ENCODE results near the gene APOBEC3C.
"Not testable (repeated sequence)": the region's sequence is repeated elsewhere in the genome, so short reads cannot be mapped to it uniquely, and the experiment has no call there.

APOBEC3C gene

DNA sequence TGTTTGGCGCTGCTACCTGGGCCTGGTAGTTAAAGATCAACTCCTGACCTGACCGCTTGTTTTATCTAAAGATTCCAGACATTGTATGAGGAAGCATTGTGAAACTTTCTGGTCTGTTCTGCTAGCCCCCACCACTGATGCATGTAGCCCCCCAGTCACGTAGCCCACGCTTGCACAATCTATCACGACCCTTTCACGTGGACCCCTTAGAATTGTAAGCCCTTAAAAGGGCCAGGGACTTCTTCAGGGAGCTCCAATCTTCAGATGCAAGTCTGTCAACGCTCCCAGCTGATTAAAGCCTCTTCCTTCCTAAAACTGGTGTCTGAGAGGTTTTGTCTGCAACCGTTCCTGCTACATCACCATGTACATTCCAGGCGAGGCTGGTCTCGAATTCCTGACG lies 41.6 kb downstream of the APOBEC3C start:
- DNase-seq (ENCODE audit: extremely low read depth in 1 of 2, low read depth in 1 of 2) = no peak

DNA sequence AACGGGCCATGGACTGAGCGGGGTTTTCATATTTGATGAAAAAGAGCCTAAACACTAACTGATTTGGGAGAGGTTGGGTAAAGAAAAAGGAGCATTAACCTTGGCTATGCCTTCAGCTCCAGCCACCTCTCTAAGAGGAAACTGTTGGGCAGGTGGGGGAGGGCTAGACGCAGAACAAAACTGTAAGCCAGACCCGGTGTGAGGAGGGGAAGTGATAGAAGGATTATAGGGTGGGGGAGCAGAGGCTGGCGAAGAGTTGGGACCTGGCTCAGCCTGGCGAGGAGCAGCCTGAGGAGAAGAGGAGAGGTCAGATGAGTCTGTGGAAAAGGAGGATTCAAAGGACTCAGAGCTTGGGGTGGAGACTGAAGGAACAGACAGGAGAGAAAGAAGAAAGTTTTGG lies 47.2 kb downstream of the APOBEC3C start:
- not testable (repeated sequence) for DNase-seq (ENCODE audit: extremely low read depth in 1 of 2, low read depth in 1 of 2)

DNA sequence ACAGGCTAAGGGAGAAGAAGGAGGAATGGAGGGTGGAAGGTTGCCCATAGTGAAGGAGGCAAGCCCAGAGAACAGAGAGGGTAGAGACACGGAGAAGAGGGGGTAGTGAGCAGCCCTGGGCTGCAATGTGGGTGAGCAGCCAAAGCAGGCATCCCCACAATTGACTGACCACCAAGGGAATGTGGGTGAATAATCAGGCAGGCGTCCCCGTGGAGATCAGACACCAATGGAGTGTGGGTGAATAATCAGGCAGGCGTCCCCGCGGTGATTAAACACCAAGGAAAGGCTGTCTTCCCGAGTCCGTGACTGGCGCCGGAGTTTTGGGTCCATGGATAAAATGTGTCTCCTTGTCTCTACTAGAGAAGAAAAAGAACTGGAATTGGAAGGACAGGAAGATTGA lies 47.9 kb downstream of the APOBEC3C start:
- not testable (repeated sequence) for DNase-seq (ENCODE audit: extremely low read depth in 1 of 2, low read depth in 1 of 2)

DNA sequence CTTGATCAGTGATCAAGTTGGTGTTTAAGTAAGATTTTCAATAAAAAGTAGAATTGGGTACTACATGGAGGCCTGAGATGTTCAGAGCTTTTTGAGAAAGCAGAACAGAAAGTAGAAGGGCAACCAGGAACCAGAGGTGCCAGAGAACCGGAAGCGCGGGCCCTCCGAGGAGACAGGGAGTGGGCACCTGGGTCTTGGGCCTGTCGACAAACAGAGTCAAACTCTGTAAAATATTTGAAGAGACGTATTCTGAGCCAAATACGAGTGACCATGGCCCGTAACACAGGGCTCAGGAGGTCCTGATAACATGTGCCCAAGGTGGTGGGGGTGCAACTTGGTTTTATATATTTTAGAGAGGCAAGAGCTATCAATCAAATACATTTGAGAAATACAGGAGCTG lies 49.8 kb downstream of the APOBEC3C start:
- DNase-seq (ENCODE audit: extremely low read depth in 1 of 2, low read depth in 1 of 2) = not testable (repeated sequence)

DNA sequence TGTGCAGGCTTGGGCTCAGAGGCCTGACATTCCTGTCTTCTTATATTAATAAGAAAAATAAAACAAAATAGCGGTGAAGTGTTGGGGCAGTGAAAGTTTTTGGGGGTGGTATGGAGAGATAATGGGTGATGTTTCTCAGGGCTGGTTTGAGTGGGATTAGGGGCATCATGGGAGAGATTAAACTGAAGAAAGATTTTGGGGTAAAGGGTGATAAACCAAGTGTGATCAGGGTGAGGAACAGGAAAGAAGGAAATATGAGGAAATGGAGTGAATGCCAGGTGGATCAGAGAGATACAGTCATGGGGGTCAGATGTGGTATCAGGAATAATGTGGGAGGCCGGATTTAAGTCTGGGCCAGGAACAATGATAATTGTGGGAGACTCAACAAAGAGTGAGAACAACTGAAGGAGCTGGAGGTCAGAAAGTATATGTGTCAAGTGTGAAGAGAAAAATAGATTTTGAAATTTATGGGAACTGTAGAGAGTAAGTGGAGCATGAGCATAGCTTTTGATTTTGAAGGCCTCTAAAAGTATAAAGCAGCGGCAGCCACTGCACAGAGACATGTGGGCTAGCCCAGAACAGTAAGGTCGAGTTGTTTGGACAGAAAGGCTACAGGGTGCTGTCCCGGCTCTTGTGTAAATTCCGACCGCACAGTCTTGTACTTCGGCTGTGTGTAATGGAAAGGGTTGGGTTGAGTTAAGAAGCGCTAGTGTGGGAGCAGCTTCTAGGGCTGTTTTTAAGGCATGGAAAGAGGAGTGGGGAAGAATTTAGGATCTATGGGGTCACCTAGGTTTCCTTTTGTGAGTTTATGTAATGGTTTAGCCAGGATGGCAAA lies 52.6 kb downstream of the APOBEC3C start:
- DNase-seq (ENCODE audit: extremely low read depth in 1 of 2, low read depth in 1 of 2) = not testable (repeated sequence)

DNA sequence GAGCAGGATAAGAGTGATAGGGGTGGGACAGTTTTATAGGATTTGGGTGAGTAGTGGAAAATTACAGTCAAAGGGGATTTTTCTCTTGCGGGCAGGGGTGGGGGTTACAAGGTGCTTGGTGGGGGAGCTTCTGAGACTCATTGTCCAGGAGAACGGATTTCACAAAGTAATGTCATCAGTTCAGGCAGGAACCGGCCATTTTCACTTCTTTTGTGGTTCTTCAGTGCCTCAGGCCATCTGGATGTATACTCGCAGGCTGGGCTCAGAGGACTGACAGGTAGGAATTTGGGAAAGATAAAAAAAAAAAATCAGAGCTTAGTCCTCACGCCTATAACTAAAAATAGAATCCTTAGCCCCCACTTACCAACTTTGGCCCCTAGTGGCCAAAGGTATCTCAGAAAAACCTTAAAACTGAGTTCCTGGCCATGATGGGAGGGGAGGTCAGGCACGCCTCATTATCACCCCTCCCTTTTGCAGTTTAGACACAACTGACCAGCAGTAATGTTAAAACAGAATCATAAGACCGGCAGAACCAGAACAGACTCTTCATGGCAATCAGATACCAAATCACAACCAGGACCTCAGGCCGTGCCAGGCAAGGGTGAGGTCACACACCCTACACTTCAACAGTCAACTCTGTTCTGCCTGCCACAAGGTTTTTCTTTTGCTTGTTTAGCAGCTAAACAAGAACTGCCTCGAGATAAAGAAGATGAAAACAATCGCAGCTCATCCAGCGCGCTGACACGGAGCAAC lies 54.2 kb downstream of the APOBEC3C start:
- DNase-seq (ENCODE audit: extremely low read depth in 1 of 2, low read depth in 1 of 2) = no peak

Measured in activated CD8-positive, alpha-beta memory T cell treated with anti-CD3 and anti-CD28 coated beads for 1 hour (primary cell).